Measurements from ENCODE around the gene DPEP1.
"Not testable (repeated sequence)": the region's sequence is repeated elsewhere in the genome, so short reads cannot be mapped to it uniquely, and the experiment has no call there.

DPEP1 gene

GRCh38 chr16:89621698-89622409, 8.4 kb downstream of the DPEP1 start:
- DNase-seq: no peak

- DNase-seq: no peak
These were observed 10.2 kb downstream of the DPEP1 start for GRCh38 chr16:89623511-89624261.

GRCh38 chr16:89624777-89625761, 11.6 kb downstream of the DPEP1 start:
- no peak for DNase-seq

- no peak for DNase-seq
These were observed 16.6 kb downstream of the DPEP1 start for GRCh38 chr16:89629827-89630610.

- DNase-seq: no peak
These were observed 19.7 kb downstream of the DPEP1 start for GRCh38 chr16:89633064-89633631.

GRCh38 chr16:89634463-89635385, 21.3 kb downstream of the DPEP1 start:
- not testable (repeated sequence) for DNase-seq

GRCh38 chr16:89636663-89637062, 23.2 kb downstream of the DPEP1 start:
- no peak for DNase-seq

- no peak for DNase-seq
These were observed 23.9 kb downstream of the DPEP1 start for GRCh38 chr16:89637379-89637778.

- DNase-seq: no peak
These were observed 25.0 kb downstream of the DPEP1 start for GRCh38 chr16:89638455-89638854.

- no peak for DNase-seq
These were observed 25.9 kb downstream of the DPEP1 start for GRCh38 chr16:89639385-89639784.

- DNase-seq: peak; percentile 46
These were observed 28.1 kb downstream of the DPEP1 start for GRCh38 chr16:89641458-89642119.

GRCh38 chr16:89642574-89642973, 29.1 kb downstream of the DPEP1 start:
- DNase-seq: no peak

- no peak for DNase-seq
These were observed 30.4 kb downstream of the DPEP1 start for GRCh38 chr16:89643769-89644300.

GRCh38 chr16:89645122-89645521, 31.7 kb downstream of the DPEP1 start:
- DNase-seq: no peak

- DNase-seq: no peak
These were observed 32.8 kb downstream of the DPEP1 start for GRCh38 chr16:89646270-89646669.

GRCh38 chr16:89646906-89647305, 33.5 kb downstream of the DPEP1 start:
- DNase-seq: no peak

GRCh38 chr16:89651584-89651983, 38.1 kb downstream of the DPEP1 start:
- no peak for DNase-seq

GRCh38 chr16:89653656-89654295, 40.3 kb downstream of the DPEP1 start:
- DNase-seq: no peak

- DNase-seq: no peak
These were observed 41.7 kb downstream of the DPEP1 start for GRCh38 chr16:89655062-89655643.
